ENCODE data around the gene ALK.

The ALK gene

GRCh38 chr2:29267720-29268119 lies 653.7 kb downstream of the ALK start:
- TF ChIP-seq, protein P1, sequence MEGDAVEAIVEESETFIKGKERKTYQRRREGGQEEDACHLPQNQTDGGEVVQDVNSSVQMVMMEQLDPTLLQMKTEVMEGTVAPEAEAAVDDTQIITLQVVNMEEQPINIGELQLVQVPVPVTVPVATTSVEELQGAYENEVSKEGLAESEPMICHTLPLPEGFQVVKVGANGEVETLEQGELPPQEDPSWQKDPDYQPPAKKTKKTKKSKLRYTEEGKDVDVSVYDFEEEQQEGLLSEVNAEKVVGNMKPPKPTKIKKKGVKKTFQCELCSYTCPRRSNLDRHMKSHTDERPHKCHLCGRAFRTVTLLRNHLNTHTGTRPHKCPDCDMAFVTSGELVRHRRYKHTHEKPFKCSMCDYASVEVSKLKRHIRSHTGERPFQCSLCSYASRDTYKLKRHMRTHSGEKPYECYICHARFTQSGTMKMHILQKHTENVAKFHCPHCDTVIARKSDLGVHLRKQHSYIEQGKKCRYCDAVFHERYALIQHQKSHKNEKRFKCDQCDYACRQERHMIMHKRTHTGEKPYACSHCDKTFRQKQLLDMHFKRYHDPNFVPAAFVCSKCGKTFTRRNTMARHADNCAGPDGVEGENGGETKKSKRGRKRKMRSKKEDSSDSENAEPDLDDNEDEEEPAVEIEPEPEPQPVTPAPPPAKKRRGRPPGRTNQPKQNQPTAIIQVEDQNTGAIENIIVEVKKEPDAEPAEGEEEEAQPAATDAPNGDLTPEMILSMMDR (conservative IDR thresholded peaks at IDR 0.05; ENCODE audit: control insufficient read depth, insufficient read depth, low read depth, low read length), result no peak
- H3K4me3 ChIP-seq (ENCODE audit: control insufficient read depth, low read depth, low read length), result no peak overlapping the region

DNA sequence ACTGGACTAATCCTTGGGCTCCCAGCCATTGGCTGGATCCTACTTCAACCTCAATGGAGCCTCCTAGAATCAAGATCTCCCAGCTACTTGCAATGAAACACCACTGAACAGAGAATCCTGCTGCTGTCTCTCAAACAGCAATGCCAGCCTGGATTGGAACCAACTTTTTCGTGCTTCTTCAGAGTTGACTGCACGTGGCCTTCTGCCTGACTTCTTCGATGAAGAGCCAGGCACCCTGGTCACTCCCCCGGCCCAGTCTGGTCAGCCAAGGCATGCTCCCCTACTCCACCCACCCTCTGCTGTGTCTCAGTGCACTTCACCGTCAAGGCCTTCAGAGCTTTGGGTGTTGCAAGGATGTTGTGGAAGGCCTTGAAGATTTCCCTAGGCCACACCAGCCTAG lies 657.5 kb downstream of the ALK start:
- TF ChIP-seq, protein P1 (conservative IDR thresholded peaks at IDR 0.05; ENCODE audit: control insufficient read depth, insufficient read depth, low read depth, low read length), result no peak
- H3K4me3 ChIP-seq (ENCODE audit: control insufficient read depth, low read depth, low read length), result no peak overlapping the region
- DNase-seq (ENCODE audit: low read depth), result no peak

More at GRCh38 chr2:29267720-29268119, 653.7 kb downstream of the ALK start:
- DNase-seq (ENCODE audit: low read depth), result no peak

GRCh38 chr2:29262681-29263260 lies 658.6 kb downstream of the ALK start:
- TF ChIP-seq, protein P1 (conservative IDR thresholded peaks at IDR 0.05; ENCODE audit: control insufficient read depth, insufficient read depth, low read depth, low read length), result no peak
- DNase-seq (ENCODE audit: low read depth), result no peak
- H3K4me3 ChIP-seq (ENCODE audit: control insufficient read depth, low read depth, low read length), result no peak overlapping the region

DNA sequence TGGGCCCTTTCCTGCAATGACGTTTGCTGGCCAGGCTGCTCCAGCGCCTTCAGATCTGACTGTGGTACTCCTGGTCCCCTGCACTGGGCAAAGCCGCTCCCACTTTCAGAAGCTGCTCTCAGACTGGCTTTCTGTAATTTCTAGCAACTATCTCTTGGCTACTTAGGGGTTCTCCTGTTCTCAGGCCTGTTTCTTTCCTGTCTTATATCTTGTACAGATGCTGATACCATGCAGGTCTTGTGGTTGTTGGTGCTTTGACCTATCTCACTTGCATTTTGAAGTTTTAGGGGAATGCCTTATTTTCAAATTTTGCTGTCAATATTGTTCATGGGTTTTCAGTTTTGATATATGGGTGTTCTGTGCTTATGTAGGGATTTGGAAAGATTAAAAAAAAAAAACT lies 660.4 kb downstream of the ALK start:
- TF ChIP-seq, protein P1 (conservative IDR thresholded peaks at IDR 0.05; ENCODE audit: control insufficient read depth, insufficient read depth, low read depth, low read length), result no peak
- no peak overlapping the region for H3K4me3 ChIP-seq (ENCODE audit: control insufficient read depth, low read depth, low read length)
- DNase-seq (ENCODE audit: low read depth), result no peak

- peak; percentile 74 for DNase-seq (ENCODE audit: low read depth)
- TF ChIP-seq, protein P1 (conservative IDR thresholded peaks at IDR 0.05; ENCODE audit: control insufficient read depth, insufficient read depth, low read depth, low read length), result no peak
- H3K4me3 ChIP-seq (ENCODE audit: control insufficient read depth, low read depth, low read length), result no peak overlapping the region
Observed at GRCh38 chr2:29260142-29260772, 661.1 kb downstream of the ALK start.

DNA sequence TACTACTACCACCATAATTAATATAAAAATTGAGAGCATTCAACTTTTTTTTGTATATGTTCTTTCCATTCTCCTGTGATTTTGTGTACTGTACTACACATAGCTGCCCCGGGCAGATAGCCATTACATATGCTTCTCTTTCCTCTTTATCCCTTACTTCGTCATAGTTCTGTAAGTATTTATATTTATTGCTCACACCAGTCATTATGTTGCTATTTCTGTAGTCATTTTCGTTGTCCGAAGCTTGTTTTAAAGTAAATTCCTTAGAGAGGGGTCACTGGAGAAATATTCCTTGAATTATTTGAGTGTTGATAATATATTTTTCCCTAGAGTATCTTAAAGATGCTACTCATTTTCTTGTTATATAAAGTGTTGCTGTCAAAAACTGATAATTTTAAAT lies 662.2 kb downstream of the ALK start:
- TF ChIP-seq, protein P1 (conservative IDR thresholded peaks at IDR 0.05; ENCODE audit: control insufficient read depth, insufficient read depth, low read depth, low read length), result no peak
- peak; percentile 54 for DNase-seq (ENCODE audit: low read depth)
- H3K4me3 ChIP-seq (ENCODE audit: control insufficient read depth, low read depth, low read length), result no peak overlapping the region
